Measurements from ENCODE around the gene LMX1B. TPM values are rescaled to one million over a fixed set of nuclear protein-coding genes. Genes with fewer than 3 reads are reported as not detected.

Gene LMX1B
- total RNA-seq, 2 experiments from 2014 or later = not detected

DNA sequence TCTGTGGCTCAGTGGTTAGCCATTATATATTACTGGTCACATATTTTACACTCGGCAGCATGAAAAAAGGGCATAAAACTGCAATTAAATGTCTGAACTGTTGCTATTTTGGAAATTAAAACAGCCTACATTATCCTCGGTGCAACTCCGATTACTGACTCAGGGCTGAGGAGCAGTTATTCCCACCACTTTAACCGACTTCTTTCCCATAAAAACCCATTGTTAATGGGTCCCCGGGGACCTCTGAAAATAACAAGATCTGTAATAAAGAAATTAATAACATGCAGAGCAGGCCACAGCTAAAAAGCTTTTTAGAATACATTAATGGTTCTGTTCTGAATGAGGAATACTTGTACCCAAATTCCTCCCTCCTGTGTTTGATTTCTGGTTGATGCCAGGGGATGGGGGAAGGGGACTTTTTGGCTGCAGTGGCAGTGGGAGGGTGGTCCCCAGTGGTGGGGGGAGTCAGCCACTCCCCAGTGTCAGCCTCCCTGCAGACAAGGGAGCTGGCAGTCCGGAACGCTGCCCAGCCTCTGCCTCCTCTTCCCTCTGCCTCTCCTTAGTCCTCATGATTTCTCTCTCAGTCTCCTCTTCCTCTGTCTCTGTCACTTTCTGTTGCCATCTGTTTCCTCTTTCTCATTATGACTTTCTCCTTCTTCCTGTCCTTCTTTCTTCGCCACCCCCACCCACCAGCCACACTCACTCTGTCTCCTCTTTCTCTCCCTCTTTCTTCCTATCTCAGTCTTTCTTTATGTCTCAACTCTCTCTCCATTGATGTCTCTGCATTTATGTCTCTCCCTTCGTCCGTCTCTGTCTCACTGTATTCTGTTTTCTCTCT is 132.1 kb downstream of the LMX1B start:
- Mint-ChIP-seq H3K9me3 (ENCODE audit: insufficient read depth) (no peaks in the 10 kb centered on the region), H3K27ac (peak overlapping the region; percentile 82), H3K36me3 (ENCODE audit: low read depth) (no peaks in the 10 kb centered on the region), H3K4me1 (ENCODE audit: low read depth) (peaks cover 42% of the 10 kb centered on the region), H3K27me3 (ENCODE audit: low read depth) (peaks cover 1% of the 10 kb centered on the region), H3K4me3 (peak overlapping the region; percentile 50)
- DNase-seq (peak; percentile 35), ATAC-seq (peak; percentile 24)
- CTCF ChIA-PET = interaction anchor here (0.6 to 2.6 kb wide), 2 partner anchors 40 to 661 kb away, joined by 3 to 18 read pairs; no protein-coding TSS in a partner anchor
- POLR2A ChIA-PET = interaction anchor here (3.8 kb wide), 1 partner anchor 22 kb away, joined by 23 read pairs; no protein-coding TSS in a partner anchor

Other genes starting within 250 kb of the LMX1B start
- 10 to 100 TPM; 13.6 to 19.1 TPM for gene ZBTB43, start 191.1 kb downstream of the LMX1B start, total RNA-seq
- 1 to 10 TPM; 7.7 to 8.1 TPM for gene ZBTB34, start 246.7 kb downstream of the LMX1B start, total RNA-seq

Measured in activated CD8-positive, alpha-beta T cell treated with anti-CD3 and anti-CD28 coated beads, Interleukin-2, amount 10 ng/mL, durations not matched to agents 7 days and 5 days (primary cell).